Activated CD8-positive, alpha-beta memory T cell treated with anti-CD3 and anti-CD28 coated beads, Interleukin-2, amount 50 U/mL, for 1 hour (primary cell): ENCODE data around the gene MTARC1.

Experiments used
- DNase-seq: peaks from one replicate; pipeline ENCODE4 v3.0.0-alpha.2; 2020; ENCODE audit errors: extremely low read depth

Gene MTARC1

DNA sequence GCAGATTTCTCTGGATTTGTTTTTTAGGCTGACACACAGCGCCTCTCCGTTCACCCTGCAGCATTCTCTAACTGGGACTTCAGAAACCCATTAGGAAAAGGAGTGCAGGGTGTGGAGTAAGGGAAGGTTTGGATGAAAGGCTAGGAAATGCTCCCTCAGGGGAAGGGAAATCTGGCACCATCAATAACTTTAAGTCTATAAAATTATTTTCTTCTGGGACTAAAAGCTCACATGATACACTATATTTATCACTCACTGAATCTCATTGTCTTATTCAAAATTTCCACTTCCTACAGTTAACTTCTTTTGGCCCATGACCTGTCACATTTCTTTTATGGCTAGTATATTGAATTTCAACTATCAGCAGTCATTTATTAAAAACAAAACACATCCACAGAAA lies 46.7 kb downstream of the MTARC1 start:
- DNase-seq: no peak

DNA sequence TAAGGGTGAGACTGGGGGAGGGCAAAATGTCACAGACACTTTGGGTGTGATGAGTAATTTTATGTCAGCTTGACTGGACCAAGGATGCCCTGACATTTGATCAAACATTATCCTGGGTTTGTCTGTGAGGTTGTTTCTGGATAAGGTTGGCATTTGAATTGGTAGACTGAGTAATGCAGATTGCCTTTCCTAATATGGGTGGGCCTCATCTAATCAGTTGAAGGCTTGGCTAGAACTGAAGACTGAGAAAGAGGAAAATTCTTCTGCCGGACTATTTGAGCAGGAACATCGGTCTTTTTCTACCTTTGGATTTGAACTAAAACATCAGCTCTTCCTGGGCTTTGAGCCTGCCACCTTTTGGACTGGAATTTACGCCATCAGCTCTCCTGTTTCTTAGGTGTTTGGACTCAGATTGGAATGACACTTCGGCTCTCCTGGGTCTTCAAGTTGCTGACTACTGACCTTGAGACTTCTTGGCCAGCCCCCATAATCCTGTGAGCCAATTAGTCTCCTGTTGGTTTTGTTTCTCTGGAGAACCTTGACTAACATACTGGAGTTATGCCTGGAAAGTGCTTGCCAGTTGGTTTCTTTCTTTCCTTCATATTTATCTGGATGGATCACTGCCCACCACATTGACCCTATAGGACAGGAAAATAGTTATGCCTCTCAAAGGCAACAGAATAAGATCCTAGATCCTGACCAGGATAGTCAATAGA lies 47.6 kb downstream of the MTARC1 start:
- DNase-seq: no peak
